Hepatic stellate cell (primary cell): Measurements from ENCODE around the gene MRPL3.
"Not testable (repeated sequence)": the region's sequence is repeated elsewhere in the genome, so short reads cannot be mapped to it uniquely, and the experiment has no call there.

Experiments
- DNase-seq: peaks from one replicate; pipeline ENCODE4 v3.0.0; 2011; ENCODE audit warnings: low spot score

MRPL3 gene

DNA sequence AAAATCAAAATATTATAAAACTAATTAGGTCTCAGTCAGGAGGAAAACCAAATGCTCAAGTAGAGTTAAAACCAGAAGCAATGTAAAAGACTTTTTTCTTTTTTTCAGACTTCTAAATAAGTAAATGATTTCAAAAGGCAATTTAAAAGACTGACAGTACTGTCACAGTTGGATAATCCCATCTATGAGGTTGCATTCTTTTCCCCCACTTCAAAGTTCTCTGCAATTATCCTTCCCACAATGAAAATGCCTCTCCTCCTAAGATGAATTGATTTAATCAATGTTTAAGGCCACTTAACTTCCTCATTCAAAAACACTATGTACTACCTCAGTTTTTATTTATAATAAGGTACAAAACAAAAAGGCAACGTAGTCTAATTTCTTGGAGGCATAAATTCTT lies 8.1 kb downstream of the MRPL3 start:
- DNase-seq = no peak

DNA sequence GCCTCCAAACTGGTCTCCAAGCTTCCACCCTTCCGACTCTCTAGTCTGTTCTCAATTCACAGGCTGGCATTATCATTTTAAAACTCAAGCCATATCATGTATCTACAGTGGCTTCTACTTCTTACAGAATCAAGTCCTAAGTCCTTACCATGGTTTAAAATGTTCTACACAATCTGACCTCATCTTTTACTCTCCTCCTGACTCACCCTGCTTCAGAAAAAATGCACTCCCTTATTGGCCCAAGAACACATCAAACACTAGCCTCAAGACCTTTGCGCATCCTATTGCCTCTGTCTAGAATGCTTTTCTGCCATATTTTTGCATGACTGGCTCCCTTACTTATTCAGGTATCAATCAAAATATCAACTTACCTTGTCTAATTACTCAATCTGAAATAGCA lies 11.0 kb downstream of the MRPL3 start:
- no peak for DNase-seq

DNA sequence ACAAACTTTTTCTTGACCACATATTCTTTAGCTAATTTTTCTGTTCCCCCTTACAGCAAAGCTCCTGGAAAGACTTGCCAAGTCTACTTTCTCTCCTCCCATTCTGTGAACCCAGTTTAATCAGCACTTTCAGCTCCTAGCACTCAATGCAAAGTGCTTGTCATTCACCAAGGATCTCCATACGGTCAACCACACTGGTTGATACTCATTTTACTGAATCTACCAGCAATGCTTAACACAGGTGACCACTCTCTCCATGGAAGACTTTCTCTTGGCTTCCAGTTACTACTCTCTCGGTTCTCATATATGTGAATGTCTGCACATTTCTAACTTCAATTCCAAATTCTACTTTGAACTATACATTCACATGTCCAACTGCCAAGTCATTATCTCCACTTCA lies 11.7 kb downstream of the MRPL3 start:
- no peak for DNase-seq

DNA sequence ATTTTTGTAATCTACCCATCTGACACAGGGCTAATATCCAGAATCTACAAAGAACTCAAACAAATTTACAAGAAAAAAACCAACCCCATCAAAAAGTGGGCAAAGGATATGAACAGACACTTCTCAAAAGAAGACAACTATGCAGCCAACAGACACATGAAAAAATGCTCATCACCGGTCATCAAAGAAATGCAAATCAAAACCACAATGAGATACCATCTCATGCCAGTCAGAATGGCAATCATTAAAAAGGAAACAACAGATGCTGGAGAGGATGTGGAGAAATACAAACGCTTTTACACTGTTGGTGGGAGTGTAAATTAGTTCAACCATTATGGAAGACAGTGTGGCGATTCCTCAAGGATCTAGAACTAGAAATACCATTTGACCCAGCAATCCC lies 16.2 kb downstream of the MRPL3 start:
- not testable (repeated sequence) for DNase-seq

DNA sequence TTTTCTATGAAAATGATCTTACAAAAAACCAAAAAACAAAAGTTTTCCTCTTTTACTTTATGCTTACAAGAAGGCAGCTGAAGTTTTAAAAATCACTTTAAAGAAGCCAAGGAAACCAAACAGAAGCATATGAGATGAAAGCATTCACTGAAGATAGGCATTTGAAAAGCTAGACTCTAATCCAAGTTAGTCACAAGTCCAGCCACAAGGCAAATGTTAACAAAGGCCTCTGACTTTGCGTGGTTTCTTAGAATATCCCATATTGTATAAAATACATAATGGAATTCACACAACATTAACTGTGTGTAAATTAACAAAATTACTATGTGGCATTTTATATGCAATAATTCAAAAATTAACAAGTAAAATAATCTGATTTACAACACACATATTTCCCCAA lies 17.7 kb downstream of the MRPL3 start:
- no peak for DNase-seq

DNA sequence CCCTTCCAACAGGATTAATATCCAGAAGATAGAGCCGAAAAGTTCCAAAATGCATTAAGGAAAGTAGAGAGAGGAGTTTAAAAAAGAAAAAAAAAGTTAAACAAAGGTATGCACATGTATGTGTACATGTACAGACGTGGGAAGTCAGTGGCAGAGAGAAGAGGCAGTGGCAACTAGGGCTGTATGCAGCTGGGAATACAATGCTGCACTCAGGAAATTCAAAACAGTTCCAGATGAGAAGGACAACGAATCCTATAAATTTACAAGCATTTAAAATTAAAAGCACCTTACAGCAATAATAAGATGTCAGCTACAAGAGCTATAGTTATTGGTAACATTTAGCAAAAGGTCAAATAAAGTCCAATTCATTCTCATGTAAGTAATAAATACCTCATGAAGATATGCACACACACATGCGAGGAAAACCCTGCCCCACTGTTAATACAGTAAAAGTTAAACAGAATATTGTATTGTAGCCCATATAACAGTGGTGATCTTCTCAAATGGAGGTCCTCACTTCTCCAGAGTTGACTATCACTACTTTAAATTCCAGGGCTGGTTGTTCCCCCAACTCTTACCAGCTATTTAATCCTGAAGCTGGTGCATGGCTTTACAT lies 18.2 kb downstream of the MRPL3 start:
- DNase-seq = no peak

DNA sequence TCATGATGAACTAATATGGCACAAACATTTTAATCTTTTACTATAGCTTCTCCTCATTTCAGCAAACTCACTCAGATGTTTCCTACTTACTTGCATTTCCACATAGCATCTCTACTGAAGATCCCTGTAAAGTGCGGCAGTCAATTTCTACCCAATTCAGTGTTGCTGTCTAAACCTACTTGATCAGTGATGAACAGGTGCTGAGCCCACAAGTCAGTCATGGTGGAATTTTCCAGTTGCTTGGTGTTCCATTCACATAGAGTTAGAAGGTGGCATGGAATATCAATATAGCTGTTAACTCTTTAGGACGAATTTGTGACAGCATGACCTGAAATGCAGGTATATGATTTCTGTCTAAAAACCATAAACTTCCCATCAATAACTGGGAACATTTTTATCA lies 22.7 kb downstream of the MRPL3 start:
- DNase-seq = no peak

DNA sequence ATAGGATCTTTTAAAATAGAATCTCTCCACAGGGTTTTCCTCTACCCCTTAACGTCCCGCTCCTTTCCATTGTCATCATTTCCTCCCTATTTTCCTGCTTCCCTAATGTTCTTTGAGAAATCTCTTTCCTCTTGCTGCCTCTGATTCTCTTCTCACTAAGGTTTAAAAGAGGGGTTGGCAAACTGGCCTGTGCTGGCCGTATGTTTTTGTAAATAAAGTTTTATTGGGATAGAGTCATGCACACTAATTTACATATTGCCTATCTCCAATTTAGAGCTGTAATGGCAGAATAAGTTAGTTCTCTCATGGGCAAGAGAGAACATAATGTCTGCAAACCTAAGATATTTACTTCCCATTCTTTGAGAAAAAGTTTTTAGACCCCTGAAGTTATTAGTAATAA lies 25.0 kb downstream of the MRPL3 start:
- DNase-seq = no peak

DNA sequence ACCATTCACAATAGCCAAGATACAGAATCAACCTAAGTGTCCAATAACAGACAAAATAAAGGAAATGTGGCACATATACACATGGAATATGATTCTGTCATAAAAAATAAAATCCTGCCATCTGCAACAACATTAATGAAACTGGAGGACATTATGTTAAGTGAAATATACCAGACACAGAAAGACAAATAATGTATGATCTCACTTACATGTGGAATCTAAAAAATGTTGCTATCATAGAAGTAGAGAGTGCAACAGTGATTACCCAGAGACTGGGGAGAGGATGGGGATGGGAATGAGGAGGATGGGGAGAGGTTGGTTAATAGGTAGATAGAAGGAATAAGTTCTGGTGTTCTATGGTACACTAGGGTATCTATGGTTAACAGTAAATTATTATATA lies 28.7 kb downstream of the MRPL3 start:
- DNase-seq = no peak

DNA sequence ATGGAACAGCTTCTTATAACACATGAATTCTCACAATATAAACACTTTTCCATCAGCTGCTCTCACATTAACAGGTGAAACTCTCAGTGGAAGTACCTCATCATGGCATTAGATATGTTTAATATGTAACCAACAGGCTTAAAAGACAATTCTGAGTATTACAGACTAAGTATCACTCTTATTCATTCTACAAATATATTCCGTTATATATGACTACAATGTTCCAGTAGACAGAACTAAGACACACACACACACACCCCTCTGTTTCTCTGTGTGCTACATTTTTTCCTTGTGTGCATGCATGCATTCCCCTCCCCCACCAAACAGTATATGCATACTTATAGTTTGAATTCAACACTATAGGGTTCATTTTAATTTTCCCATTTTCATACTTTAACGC lies 32.4 kb downstream of the MRPL3 start:
- DNase-seq = no peak

DNA sequence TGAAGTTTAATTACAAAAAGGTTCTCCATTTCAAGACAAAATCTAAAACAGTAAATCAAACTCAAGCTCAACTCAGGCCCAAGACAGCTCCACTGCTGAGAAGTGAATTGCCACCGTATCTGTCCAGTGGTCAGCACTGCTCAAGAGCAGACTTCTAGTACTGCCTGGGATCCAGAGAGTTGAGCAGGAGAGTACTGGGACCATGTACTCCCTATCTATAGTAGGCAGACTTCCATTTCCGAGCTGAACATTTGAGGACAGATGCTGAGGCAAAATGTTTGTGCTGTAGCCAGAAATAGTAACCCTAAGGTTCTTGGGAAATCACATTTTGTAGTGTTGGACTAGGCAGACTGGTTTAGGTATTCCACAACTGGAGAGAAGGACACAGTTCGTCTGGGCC lies 44.1 kb downstream of the MRPL3 start:
- DNase-seq = no peak

DNA sequence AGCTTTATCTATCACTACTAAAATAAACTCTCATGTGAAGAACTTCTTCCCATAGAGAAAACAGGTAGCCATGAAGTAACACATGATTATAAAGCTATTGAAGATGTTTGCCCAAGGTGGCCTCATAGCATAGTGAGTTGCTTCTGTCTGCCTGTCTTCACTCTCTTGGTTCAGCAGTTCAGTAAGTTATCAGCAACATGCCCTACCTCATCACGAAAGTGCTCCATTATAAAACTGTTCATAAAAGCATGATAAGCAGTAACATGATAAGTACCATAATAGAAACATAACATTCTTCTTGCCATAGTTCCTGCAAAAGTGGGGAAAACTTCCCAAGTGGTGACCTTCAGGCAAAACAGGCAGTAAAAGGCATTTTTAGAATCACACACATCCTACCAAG lies 45.6 kb downstream of the MRPL3 start:
- no peak for DNase-seq

DNA sequence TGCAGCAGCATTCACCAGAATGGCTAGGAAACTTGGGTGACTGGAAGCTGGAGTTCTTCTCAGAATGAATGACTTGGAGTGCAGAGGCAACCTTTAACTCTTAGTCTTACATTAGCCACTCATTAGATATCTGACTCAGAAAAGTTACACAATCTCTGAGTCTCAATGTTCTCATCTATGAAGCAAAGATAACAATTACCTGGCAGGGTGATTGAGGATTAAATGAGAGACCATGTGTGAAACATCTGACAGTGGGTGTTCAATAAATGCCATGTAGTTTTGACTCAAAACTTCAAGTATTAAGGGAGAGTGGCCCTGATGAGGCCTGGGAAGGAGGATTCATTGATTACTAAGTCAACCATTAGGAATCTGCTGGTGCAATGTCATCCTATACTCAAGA lies 48.3 kb downstream of the MRPL3 start:
- DNase-seq = no peak

DNA sequence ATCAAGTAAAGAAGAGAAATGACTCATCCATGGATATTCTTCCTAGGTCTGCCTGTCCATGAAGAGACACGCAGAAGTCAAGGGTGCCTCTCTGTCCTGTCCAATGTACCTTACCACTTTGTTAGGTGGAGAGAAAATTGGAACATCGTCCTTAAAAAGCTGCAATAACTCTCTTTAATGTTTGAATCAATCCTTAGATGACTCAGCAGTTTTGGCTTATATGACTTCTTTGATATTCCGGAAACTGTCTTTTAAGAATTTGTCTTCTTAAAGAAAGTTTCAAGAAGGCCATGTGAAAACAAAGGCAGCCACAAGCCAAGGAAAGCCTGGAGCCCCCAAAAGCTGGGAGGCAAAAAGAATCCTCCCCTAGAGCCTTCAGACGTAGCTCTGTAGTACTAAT lies 49.2 kb downstream of the MRPL3 start:
- no peak for DNase-seq

DNA sequence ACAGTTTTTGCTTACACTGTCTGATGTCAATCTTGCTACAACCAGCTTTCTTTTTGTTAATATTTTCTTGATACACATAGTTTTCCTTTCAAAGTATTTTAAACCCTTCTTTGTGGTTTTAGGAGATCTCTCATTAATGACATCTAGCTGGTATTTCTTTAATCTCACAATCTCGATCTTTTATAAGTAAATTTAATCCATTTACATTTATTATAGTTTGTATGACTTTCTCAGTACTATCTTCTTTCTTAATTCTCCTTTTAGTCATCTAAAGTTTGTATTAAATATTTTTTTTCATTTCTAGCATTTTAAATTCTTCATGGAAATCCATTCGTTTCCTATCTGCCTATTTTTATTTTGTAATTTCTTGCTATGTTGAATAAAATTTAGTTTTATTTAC lies 55.4 kb downstream of the MRPL3 start:
- no peak for DNase-seq

DNA sequence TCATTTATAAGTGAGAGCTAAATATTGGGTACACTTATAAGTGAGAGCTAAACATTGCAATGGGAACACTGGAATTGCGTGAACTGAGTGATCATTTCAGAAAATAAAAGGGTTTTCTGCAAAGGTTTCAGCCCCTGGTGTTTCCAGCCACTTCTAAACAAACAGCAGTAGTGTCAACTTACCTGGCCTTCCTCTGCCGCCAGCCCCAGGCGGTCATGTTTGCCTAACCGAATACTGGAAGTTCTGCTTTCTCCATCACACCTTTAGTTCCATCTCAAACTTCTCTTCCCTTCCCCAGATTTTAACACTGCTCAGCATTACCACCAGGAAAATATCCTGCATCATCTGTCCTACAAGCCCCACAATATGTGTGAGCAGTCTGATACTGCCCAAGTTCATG lies 58.6 kb downstream of the MRPL3 start:
- DNase-seq = no peak

DNA sequence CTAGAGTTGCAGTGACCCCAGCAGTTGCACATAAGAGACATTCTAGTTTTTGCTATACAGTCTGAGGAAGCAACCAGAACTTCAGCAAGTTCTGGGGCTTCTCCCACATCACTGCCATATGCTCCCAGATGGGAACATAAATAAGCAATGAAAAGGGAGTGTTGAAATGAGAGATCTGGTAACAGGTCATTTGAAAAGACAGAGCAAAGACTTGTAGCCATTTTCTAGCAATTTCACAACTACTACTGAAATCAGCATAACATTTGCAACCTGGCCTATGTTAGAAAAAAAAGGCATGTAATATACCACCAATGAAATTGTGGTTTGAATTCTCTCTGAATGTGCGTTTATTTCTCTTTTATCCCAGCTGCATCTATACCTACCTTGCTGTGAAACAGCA lies 63.7 kb downstream of the MRPL3 start:
- DNase-seq = no peak

DNA sequence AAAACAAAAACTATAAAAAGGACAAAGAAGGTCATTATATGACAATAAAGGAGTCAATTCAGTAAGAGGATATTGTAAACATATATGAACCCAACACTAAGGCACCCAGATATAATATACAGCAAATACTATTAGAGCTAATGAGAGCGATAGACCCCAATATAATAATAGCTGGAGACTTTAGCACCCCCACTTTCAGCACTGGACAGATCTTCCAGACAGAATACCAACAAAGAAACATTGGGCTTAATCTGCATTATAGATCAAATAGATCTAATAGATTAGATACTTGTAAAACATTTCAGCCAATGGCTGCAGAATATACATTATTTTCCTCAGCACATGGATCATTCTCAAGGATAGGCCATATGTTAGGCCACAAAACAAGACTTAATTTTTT lies 67.8 kb downstream of the MRPL3 start:
- DNase-seq = no peak

DNA sequence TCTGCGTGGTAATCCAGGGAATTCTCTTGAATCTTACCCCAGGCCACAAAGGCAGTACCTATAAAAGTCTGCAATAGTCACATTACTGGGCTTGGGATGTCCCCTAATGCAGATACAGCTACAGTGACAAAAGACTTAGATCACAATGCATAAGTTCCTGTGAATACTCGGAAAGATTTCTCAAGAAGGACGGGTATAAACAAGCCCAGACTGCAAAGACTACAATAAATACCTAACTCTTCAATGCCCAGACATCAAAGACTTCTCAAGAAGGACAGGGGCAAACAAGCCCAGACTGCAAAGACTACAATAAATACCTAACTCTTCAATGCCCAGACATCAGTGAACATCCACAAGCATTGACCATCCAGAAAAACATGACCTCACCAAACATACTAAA lies 70.3 kb downstream of the MRPL3 start:
- no peak for DNase-seq

DNA sequence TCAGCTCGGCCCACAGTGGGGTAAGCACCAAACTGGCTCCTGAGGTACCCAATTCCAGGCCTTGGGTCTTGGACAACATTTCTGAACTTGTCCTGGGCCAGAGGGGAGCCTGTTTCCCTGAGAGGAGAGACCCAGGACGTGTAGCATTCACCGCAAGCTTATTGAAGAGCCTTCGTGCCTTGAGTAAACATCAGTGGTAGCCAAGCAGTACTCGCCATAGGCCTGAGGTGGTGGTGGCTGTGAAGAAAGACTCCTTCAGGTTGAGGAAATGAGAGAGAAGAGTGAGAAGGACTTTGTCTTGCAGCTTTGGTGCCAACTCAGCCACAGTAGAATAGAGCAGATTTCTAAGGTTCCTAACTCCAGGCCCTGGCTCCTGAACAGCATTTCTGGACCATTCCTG lies 71.0 kb downstream of the MRPL3 start:
- no peak for DNase-seq

DNA sequence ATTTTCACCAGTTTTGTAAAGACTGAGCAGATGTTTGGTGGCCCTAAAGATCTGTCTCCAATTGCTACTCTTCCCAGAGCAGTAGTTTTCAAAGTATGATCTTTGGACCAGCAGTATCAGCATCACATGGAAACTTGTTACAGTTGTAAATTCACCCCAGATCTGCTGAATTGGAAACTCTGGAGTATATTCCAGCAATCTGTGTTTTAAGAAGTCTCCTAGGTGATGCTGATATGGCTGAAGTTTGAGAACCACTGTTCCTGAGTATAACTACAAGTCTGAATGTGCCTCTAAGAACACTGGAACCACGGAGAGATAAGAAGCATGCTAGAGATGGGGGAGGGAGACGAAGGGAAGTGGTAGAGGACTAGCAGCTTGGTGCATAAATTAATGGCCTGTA lies 75.5 kb downstream of the MRPL3 start:
- DNase-seq = no peak

DNA sequence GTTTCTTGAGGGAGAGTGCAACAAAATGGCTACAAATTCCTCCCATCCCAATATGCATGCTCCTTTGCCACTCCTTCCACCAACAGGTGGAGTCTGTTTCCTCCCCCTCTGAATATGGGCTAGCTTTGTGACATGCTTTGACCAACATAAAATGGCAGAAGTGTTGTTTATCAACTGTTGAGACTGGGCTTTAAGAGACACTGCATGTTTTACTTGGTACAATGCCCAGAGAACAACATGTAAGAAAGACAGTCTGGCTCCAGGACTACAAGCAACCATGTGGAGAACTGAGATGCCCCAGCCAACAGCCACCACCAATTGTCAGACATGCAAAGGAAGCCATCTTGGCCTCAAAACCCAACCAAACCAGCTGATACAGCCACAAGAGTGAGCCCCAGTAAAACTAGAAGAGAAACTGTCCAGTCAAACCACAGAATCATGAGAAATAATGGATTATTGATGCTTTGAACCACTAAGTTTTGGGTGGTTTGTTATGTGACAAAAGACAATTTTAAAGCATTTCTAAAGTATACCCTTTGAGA lies 80.7 kb downstream of the MRPL3 start:
- DNase-seq = no peak

DNA sequence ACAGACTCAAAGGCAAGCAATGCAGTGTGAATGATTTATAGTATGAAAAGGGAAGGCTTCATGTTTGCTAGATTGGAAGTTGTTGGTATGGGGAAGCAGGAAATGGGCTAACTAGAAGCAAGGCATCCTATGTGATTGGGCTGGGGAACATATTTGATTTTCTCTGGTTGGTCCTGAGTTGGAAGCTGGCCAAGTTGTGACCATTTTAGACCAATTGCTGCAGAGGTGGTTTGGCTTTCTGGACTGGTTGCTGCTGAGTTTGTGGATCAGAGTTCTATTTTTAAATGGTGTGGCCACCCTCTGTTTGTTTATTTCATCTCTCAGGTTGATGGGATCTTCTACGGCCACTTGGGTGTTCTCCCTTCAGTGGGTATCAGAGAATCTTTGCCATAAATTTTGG lies 81.5 kb downstream of the MRPL3 start:
- no peak for DNase-seq

DNA sequence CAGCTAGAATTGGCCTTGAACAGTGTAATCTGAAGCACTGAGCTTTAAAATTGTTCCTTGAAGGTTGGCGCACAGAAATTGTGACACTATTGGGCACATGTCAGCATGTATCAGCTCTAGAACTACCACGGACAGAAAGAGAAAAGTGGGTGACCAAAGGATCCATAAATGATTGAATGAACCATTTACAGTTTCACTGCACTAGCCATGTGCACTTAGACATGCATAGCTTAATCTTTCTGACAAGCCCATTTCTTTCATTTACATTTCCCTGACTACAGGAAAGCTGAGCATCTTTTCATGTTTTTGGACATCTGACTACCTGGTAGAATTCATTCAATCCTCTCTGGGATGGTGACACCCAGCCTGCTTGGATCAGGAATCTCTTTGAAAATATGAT lies 85.0 kb downstream of the MRPL3 start:
- DNase-seq = no peak
